DOHH2 (cell line): Measurements from ENCODE around the gene CYB561A3.

Experiments
- EZH2phosphoT487 ChIP-seq: fragments of 200-600 bp; sonication (generic); IDR thresholded peaks from 2 replicates; pipeline ENCODE4 v1.6.1; 2017; ENCODE audit warnings: borderline replicate concordance, mild to moderate bottlenecking, antibody characterized with exemption, low read length, moderate library complexity, mixed read lengths
- TF ChIP-seq, protein P1 (sequence below): fragments of 200-600 bp; sonication (generic); IDR thresholded peaks from one replicate; pipeline ENCODE4 v1.5.1; 2014; ENCODE audit warnings: antibody characterized with exemption, mild to moderate bottlenecking, low read depth, low read length; ENCODE audit not compliant: poor library complexity, severe bottlenecking

DNA sequence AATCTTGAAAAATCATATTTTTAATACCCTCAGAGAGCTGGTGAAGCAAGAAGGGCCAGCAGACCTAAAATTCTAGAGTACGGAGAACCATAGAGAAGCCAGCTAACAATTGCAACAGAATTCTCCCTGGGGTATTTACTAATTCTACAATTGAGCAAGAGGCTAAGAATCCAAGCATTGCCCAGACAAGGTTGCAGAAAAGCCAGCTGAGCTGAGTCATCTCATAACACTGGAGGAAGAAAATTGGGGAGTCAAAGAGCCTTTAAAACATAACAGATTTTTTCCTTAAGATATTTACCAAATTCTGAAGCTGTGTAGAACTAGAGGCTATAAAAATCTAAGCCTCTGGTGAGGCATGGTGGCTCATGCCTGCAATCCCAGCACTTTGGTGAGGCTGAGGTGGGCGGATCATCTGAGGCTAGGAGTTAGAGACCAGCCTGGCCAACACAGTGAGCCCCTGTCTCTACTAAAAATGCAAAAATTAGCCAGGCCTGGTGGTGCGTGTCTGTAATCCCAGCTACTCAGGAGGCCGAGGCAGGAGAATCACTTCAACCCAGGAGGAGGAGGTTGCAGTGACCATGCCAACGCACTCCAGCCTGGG lies 17.1 kb upstream of the CYB561A3 start:
- TF ChIP-seq, protein P1, sequence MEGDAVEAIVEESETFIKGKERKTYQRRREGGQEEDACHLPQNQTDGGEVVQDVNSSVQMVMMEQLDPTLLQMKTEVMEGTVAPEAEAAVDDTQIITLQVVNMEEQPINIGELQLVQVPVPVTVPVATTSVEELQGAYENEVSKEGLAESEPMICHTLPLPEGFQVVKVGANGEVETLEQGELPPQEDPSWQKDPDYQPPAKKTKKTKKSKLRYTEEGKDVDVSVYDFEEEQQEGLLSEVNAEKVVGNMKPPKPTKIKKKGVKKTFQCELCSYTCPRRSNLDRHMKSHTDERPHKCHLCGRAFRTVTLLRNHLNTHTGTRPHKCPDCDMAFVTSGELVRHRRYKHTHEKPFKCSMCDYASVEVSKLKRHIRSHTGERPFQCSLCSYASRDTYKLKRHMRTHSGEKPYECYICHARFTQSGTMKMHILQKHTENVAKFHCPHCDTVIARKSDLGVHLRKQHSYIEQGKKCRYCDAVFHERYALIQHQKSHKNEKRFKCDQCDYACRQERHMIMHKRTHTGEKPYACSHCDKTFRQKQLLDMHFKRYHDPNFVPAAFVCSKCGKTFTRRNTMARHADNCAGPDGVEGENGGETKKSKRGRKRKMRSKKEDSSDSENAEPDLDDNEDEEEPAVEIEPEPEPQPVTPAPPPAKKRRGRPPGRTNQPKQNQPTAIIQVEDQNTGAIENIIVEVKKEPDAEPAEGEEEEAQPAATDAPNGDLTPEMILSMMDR: no peak
- TF ChIP-seq EZH2phosphoT487: no peak
